ENCODE measurements around the gene SPRR1A.
"Not testable (repeated sequence)": the region's sequence is repeated elsewhere in the genome, so short reads cannot be mapped to it uniquely, and the experiment has no call there.

Gene SPRR1A

DNA sequence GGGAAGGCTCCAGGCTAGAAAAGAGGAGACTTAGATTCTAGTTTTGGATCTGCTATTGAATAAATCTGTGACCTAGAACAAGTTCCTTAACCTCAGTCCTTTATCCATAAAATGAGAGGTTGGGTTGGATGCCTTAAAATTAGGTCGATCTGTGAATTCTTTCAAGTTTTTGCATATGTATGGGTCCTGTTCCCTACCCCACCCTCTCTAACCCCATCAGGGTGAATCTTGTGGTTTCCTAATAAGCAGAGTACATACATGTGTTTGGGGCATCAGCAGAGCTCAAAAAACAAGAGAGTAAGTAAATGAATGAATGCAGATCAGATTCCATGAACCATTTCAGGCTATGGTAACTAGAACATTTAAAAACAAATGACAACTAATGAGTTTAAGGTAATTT, 7.2 kb upstream of the SPRR1A start:
- no peak for DNase-seq

GRCh38 chr1:152977614-152978013, 6.3 kb upstream of the SPRR1A start:
- no peak for DNase-seq

DNA sequence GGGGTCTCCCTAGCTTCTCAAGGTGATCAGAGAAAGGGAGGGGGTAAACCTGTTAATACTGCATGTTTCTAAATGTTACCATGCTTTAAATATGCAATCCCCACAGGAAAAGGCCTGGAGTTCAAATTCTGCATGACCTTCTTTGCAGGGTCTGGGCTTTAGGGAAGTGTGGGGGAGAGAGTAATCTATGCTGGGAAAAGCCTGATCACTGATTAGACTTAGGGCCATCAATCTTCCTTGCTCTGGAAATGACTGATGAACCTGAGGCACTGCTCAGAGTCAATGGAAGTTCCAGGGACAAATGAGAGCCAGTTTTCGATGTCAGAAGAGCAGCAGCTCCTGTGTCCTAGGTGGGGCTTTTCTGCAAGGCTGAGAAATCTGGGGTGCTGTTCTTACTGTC, 3.2 kb upstream of the SPRR1A start:
- no peak for DNase-seq

DNA sequence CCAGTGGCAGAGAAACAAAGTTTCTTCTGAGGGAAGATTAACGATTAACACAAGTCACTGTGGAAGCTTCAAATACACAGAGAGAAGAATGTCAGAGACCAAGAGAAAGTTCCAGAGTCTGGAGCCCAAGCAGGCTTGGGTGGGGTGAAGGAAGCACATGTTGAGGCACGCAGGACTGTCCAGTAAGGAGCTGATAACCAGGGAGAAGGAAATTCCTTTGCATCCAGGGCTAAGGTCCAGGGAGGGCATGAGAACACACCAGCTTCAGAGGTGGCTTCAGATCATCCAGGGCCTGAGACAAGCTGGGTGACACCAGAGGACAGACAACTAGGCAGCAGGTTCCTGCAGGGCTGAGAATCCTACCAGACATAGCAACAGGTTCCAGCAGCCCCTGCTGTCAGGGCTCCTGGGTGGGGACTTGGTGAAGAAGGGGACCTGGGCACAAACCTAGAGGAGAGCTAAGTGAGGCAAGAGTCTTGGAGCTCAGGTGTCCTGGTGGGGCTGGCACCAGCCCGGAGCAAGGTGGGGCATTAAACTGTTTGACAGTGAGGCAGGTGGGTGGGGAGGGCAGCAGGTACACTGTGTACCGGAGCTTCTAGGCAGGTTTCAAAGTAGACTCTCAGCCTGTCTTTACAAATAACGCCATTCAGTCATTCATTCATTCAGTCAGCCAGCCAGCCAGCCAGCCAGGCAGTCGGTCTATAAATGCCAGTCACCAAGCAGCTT, 2.6 kb upstream of the SPRR1A start:
- no peak for DNase-seq

GRCh38 chr1:152982076-152982475, 1.8 kb upstream of the SPRR1A start:
- no peak for DNase-seq

GRCh38 chr1:152983234-152983633, 647 bp upstream of the SPRR1A start:
- DNase-seq: no peak

DNA sequence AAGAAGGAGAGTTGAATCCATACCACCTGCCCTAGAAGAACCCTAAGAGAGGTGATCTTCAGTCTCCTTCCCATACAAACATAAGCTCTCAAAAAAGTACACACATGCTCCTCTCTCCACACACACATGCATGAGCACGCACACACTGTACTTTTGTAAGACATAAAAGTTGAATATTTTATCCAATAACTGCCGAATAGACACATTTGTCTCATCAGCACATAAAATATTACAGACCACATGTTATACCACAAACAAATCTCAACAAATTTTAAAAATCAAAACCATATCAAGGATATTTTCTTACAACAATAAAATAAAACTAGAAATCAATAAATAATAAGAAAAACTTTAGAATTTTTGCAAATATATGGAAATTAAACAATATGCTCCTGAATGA, 2.7 kb downstream of the SPRR1A start:
- no peak for DNase-seq

DNA sequence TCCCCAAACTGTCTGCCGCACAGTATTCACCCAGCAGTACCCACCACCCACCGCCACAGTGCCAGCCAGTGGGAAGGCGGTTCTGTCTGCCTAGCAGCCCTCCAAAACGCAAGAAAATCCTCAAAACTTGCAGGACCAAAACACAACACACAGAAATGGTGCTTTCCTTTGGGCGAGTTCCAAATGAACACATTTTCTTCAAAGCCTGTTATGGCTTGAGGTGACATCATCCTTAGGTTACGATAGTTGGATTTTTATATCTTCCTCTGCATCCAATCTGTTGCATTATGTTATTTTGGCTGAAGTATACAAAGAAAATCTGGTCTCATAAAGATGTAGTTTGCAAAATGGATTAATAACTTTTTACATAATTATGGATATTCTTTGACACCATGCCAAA, 9.3 kb downstream of the SPRR1A start:
- DNase-seq: no peak

DNA sequence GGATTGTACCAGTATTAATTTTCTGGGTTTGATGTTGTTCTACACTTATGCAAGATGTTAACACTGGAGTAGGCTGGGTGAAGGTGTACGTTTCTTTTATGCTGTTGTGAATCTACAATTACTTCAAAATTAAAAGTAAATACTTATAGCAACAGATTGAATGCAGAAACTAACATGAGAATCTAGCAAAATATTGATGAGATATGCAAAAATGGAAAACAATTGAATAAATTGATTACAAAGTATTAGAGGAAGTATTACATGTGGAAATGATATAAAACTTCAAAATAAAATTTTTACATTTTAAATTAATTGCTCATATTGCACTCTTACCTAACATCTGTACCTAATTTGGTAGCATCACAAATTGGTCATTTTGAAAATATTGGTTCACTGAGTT, 12.0 kb downstream of the SPRR1A start:
- DNase-seq: no peak

DNA sequence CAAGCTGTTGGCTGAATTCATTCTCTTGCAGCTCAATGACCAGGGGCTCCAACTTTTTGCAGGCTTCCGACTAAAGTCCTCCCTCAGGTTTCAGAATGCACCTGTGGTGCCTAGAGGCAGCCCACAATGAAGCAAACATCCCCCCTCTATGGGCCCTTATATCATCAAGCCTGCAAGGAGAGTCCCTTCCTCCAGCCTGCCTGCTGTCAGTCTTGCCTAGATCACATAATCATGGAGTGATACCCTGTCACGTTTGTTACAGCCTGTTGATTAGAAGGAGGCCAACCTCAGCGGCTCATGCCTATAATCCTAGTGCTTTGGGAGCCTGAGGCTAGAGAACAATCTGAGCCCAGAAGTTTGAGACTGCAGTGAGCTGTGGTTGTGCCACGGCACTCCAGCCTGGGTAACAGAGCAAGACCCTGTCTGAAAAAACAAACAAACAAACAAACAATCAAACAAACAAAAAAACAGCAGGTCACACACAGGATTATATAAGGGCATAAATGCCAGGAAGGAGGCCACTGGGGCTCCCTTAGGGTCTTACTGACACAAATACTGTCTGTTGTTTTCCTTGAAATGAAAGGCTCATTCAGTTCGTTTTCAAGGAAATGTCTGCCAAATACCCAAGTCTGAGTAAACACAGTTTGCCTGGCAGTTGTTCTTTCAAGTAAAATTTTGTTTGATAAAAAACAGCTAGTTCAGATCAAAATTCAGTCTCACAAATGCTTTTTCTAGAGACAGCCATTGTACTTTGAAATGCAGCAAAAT, 12.9 kb downstream of the SPRR1A start:
- DNase-seq: no peak

- DNase-seq: no peak
These were observed 14.0 kb downstream of the SPRR1A start for GRCh38 chr1:152997901-152998300.

DNA sequence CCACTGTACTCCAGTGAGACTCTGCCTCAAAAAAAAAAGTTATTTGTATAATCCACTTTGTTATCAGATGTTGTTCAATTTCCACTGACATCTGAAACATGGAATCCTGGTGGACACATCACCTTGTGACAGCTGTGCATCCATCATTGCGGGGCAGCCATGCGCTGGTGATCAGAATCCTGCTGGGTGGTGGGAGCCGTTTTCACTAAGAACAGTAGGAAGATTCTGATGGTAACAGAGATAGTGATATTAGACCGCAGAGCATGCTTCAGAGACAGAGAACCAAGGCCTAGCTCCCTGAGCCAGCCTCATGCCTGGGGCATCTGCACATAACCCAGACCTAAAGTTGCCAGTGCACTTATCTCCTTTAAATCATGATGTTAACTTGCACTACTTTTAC, 14.6 kb downstream of the SPRR1A start:
- no peak for DNase-seq

DNA sequence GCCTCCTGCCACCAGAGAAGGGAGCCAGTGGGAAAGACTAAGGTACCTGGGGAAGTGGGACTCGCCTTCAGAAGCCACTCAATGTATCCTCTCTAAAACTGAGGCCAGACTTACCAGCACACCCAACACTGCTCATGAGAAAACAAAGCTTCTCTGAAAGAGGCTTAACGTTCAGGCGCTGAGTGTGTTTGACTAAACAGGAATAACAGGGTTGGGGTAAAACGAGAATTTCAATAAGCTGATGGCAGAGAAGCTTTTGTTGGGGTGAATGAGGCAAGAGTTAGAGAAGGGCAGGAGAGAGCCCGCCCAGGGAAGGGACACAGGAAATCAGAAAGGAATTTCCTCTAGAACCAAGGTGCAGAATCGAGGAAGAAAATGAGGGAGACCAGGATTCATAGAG, 15.9 kb downstream of the SPRR1A start:
- DNase-seq: no peak

GRCh38 chr1:153000294-153000693, 16.4 kb downstream of the SPRR1A start:
- no peak for DNase-seq

GRCh38 chr1:153001382-153001781, 17.5 kb downstream of the SPRR1A start, which contains the start of gene SPRR3:
SPRR3 (plus strand) TSS chr1:153001749; CDS start chr1:153003021, 1,272 bp downstream.
- no peak for DNase-seq

DNA sequence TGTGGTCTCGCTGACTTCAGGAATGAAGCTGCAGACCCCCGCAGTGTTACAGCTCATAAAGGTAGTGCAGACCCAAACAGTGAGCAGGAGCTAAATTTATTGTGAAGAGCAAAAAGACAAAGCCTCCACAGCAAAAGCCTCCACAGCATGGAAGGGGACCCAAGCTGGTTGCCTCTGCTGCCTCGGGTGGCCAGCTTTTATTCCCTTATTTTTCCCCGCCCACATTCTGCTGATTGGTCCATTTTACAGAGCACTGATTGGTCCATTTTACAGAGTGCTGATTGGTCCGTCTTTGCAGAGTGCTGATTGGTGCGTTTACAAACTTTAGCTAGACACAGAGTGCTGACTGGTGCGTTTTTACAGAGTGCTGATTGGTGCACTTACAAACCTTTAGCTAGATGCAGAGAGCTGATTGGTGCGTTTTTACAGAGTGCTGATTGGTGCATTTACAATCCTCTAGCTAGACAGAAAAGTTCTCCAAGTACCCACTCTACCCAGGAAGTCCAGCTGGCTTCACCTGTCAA, 27.4 kb downstream of the SPRR1A start:
- DNase-seq: not testable (repeated sequence)

DNA sequence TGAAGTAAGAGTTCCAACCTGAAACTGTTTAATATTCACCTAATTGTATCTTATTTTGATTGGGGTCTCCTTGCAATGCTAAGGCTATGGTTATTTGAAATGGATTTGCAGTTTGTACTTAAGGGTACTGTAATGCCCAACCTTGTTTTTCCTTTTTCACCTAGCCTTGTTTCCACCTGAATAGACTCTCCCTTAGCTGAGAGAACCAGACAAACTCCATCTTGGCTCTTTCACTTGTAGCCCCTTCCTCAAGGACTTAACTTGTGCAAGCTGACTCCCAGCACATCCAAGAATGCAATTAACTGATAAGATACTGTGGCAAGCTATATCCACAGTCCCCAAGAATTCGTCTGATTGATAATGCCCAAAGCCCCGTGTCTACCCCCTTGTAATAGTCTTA, 37.9 kb downstream of the SPRR1A start:
- DNase-seq: not testable (repeated sequence)

DNA sequence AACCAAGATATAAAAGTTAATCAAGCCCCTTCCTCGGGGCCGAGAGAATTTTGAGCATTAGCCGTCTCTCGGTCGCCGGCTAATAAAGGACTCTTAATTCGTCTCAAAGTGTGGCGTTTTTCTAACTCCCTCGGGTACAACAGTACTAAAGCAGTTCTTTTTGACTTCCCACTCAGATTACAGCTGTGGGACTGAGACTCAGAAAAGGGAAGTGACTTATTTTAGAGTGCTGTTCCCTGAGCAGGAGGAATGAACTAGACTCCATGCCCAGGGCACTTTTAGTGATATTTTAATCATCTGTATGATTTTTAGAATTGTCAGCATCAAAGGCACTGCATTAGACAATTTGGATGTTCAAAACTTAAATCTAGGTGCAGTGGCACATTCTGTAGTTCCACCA, 38.5 kb downstream of the SPRR1A start:
- DNase-seq: not testable (repeated sequence)

DNA sequence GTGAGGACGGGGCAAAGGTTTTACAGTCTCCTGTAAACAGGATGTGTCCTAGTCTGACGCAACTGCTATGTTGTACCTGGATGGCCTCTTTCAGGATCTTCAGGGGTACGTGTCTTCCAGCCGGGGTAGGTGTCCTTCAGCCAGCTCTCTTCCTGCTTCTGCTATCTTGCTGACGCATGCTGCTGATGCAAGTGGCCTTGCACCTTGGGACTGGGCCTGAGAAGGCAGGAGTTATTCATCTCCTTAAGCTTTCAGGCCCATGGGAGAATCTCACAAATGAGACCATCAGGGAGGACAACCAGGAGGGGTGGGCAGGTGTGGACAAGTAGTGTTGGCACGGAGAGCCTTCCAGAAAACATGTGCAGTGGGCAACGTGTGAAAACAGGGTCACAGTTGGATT, 39.2 kb downstream of the SPRR1A start:
- no peak for DNase-seq

DNA sequence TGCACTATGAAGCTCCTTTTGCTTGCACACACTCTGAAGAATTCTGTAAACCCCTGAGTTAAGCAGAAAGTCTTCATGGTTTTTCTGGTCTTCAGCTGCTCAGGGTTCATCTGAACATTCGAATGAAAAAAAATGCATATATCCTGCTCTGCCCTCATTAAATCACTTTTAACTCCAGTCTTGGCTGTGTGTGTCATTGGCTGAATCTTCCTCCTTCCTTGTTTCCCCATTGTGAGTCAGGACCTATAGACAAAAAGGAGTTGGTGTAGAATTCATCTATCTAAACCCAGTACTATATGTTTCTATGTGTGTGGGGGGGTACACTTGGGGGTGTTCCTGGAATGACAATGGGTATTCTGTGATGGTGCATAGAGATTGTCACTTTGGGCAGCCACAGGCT, 40.5 kb downstream of the SPRR1A start:
- DNase-seq: no peak

- no peak for DNase-seq
These were observed 41.9 kb downstream of the SPRR1A start for GRCh38 chr1:153025797-153026196.

- DNase-seq: no peak
These were observed 44.9 kb downstream of the SPRR1A start for GRCh38 chr1:153028766-153029165.

- no peak for DNase-seq
These were observed 47.0 kb downstream of the SPRR1A start, which contains the start of gene SPRR1B for GRCh38 chr1:153030895-153031294. SPRR1B (plus strand) TSS chr1:153031203; CDS start chr1:153032346, 1,143 bp downstream.

- no peak for DNase-seq
These were observed 48.2 kb downstream of the SPRR1A start for GRCh38 chr1:153032073-153032472.

All from activated CD4-positive, alpha-beta T cell treated with anti-CD3 and anti-CD28 coated beads, Interleukin-2, amount 50 U/mL, for 48 hours (primary cell).